Posterior vena cava (tissue), 2 donors: ENCODE measurements around the gene ZFPM1. TPM values are rescaled to one million over a fixed set of nuclear protein-coding genes. Genes with fewer than 3 reads are reported as not detected.

Experiments used
- DNase-seq: peaks from one replicate; pipeline ENCODE4 v3.0.0-alpha.2; 2020; ENCODE audit warnings: low spot score
- intact Hi-C, 2 donors: fragments of 100-400 bp; cut with DNase I; formaldehyde crosslinking; loops; one replicate each; pipeline versions ENCODE4 v1.14.1 to v1.14.2; 2022 to 2023
- total RNA-seq, 2 donors: library from RNA; stranded (reverse); fragmentation: NEBNext Ultra II Directional; extraction: Animal tissue kit (Norgen Biotek cat#: 25700); gene quantifications; one replicate each; pipeline ENCODE4 v1.2.1, GENCODE V29; 2021
- donor health status: DM: yes; HTN: yes; CAD: no.
- donor health status: DM: yes; HTN: yes; CAD: no.

The ZFPM1 gene
- total RNA-seq, 2 donors from 2014 or later = 4.0 to 4.3 TPM

- intact Hi-C loops = no loop called here
- DNase-seq = no peak
These were observed 85.4 kb downstream of the ZFPM1 start for GRCh38 chr16:88538366-88539060.

GRCh38 chr16:88539261-88539651 is 86.2 kb downstream of the ZFPM1 start:
- intact Hi-C loops = no loop called here
- no peak for DNase-seq

- no peak for DNase-seq
- intact Hi-C loops = no loop called here
These were observed 86.7 kb downstream of the ZFPM1 start for GRCh38 chr16:88539652-88540345.

- intact Hi-C loops = no loop called here
- DNase-seq = no peak
These were observed 87.4 kb downstream of the ZFPM1 start for GRCh38 chr16:88540346-88540977.

GRCh38 chr16:88541831-88542616 is 88.9 kb downstream of the ZFPM1 start:
- intact Hi-C loops = no loop called here
- no peak for DNase-seq

- DNase-seq = no peak
- intact Hi-C loops = no loop called here
These were observed 90.2 kb downstream of the ZFPM1 start for GRCh38 chr16:88543230-88543813.

- DNase-seq = no peak
- intact Hi-C loops = no loop called here
These were observed 92.7 kb downstream of the ZFPM1 start for GRCh38 chr16:88545781-88546180.

GRCh38 chr16:88548131-88548874 is 95.2 kb downstream of the ZFPM1 start:
- intact Hi-C loops = no loop called here
- no peak for DNase-seq

- DNase-seq = no peak
- intact Hi-C loops = no loop called here
These were observed 95.9 kb downstream of the ZFPM1 start for GRCh38 chr16:88548985-88549384.

- DNase-seq = no peak
- intact Hi-C loops = loop anchor here in 1 of 2 donors (1.0 kb wide), 1 partner anchor 39 kb away; no protein-coding TSS in a partner anchor
These were observed 96.7 kb downstream of the ZFPM1 start for GRCh38 chr16:88549671-88550245.

- intact Hi-C loops = loop anchor here in 1 of 2 donors (1.0 kb wide), 1 partner anchor 38 kb away; no protein-coding TSS in a partner anchor
- DNase-seq = no peak
These were observed 97.2 kb downstream of the ZFPM1 start for GRCh38 chr16:88550246-88550661.

GRCh38 chr16:88552166-88552565 is 99.1 kb downstream of the ZFPM1 start:
- intact Hi-C loops = no loop called here
- DNase-seq = no peak

GRCh38 chr16:88552815-88553214 is 99.7 kb downstream of the ZFPM1 start:
- DNase-seq = no peak

GRCh38 chr16:88553739-88554138 is 100.7 kb downstream of the ZFPM1 start:
- intact Hi-C loops = no loop called here
- DNase-seq = no peak

More at GRCh38 chr16:88552815-88553214, 99.7 kb downstream of the ZFPM1 start:
- intact Hi-C loops = no loop called here

- DNase-seq = no peak
- intact Hi-C loops = no loop called here
These were observed 101.7 kb downstream of the ZFPM1 start for GRCh38 chr16:88554711-88555264.

GRCh38 chr16:88556294-88556988 is 103.4 kb downstream of the ZFPM1 start:
- intact Hi-C loops = no loop called here
- no peak for DNase-seq
